Stimulated activated CD8-positive, alpha-beta memory T cell treated with anti-CD3 and anti-CD28 coated beads, Interleukin-15, amount 100 ng/mL, for 24 hours (primary cell): Measurements from ENCODE around the gene EIF5B.
"Not testable (repeated sequence)": the region's sequence is repeated elsewhere in the genome, so short reads cannot be mapped to it uniquely, and the experiment has no call there.

ENCODE experiments used
- DNase-seq: peaks from one replicate; pipeline ENCODE4 v3.0.0-alpha.2; 2020; ENCODE audit warnings: low read depth

Gene EIF5B

GRCh38 chr2:99337113-99338028 lies at the start of gene EIF5B:
Gene EIF5B, plus strand, starts transcription at chr2:99337389. Its CDS starts 166 bp downstream, at chr2:99337555.
- peak; percentile 84 for DNase-seq

DNA sequence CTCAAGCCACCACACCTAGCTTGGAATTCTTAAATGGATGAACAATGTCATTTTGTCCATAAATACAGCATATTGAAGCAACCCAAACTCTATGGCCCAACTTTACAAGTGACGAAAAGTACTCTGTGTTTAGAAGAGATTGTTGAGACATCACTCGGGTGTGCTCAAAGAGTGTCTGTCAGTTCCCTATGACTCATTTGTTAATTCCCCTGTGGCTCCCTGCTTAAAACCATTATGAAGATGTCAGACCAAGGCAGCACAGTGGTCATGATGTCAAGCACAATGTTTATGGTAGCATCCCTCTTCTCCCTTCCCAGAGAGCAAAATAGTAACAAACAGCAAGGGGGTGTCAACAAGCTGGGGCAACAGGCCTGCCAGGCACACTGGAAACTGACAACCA lies 39.2 kb upstream of the EIF5B start:
- no peak for DNase-seq

DNA sequence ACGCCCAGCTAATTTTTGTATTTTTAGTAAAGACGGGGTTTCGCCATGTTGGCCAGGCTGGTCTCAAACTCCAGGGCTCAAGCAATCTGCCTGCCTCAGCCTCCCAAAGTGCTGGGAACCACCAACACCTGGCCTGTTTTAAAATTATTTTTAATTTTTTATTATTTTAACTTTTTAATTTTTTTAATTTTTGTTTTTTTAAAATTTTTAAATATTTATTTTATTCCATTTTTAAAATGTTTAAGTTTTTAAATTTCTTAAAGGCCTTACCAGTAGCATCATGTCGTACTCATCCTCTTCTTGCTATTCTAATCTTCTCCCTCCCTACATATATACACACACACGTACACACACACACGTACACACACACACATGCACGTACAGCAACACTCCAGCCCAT lies 37.6 kb upstream of the EIF5B start:
- no peak for DNase-seq

DNA sequence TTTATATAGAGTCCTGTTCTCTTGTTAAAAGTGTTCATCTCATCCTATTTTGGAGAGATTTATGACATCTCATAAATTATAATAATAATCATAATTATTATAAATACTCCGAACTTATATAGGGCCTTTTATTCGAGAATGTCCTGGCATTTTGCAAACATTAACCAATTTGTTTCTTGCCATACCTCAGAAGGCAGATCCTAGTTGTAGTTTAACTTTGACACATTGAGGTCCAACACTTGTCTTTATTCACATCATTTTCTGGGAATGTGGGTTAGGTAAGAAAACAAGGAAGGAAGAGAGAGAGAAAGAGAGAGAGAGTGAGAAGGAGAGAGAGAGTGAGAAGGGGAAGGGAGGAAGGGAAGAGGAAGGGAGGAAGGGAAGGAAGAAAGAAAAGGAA lies 36.1 kb upstream of the EIF5B start, which contains the start of gene LYG1:
TSS of gene LYG1 (minus strand) at position 101 of the 400 bp plus-strand sequence. CDS start 5,527 bp downstream, outside the sequence.
- not testable (repeated sequence) for DNase-seq

- DNase-seq: no peak
These were observed 19.9 kb upstream of the EIF5B start for GRCh38 chr2:99317161-99317872.

DNA sequence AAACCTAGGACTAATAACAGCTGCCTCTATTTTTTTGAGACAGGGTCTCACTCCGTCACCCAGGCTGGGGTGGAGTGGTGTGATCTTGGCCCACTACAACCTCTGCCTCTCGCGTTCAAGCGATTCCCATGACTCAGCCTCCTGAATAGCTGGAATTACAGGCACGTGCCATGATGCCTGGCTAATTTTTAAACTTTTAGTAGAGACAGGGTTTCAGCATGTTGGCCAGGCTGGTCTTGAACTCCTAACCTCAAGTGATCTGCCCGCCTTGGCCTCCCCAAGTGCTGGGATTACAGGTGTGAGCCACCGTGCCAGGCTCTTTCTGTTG lies 19.4 kb upstream of the EIF5B start:
- DNase-seq: not testable (repeated sequence)

DNA sequence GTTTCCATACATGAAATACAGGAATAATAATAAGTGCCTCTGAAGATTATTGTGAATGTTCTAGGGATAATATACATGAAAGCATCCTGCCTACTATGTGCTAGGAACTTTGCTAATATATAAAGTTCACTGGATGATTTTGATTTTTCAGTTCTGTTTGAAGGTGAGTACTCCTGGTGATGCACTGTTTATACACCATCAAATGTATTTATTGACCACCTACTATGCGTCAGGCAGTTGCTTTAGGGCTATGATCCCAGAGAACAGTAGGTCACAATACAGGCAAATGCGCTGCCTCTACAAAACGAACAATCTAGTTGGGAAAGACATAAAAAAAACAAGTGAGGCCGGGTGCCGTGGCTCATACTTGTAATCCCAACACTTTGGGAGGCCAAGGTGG lies 11.8 kb upstream of the EIF5B start:
- DNase-seq: no peak

- DNase-seq: peak; percentile 90
These were observed 1.0 kb upstream of the EIF5B start, which contains the start of gene TXNDC9 for GRCh38 chr2:99335911-99336803. Gene TXNDC9, minus strand, starts transcription at chr2:99336333. Its CDS starts 3,123 bp downstream, at chr2:99333210.

- no peak for DNase-seq
These were observed 431 bp upstream of the EIF5B start for GRCh38 chr2:99336804-99337112.

DNA sequence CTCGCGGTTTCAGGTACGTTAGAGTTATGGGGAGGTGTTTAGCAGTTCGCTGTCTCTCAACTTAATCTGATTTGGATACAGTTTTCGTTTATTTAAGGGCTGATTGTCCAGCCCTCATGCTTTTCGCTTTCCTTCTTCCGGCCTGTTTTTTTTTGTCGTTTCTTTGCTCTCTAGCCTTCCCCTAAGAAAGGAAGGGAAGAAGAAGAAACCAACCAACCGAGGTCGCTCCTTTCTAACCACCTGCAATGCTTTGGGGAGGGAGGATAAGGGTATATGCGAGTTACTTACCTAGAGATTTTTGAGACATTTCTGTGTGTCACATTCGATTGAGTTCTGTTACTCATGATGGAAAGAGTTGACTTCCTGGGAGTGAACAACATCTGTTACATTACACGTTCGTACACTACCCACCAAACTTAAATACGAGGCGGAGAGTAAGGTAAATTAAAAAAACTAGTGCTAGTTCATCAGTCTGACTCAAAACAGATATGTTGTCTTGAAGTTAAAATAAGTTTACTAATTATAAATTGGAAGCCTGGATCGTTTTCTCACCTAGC lies 918 bp downstream of the EIF5B start:
- DNase-seq: no peak

DNA sequence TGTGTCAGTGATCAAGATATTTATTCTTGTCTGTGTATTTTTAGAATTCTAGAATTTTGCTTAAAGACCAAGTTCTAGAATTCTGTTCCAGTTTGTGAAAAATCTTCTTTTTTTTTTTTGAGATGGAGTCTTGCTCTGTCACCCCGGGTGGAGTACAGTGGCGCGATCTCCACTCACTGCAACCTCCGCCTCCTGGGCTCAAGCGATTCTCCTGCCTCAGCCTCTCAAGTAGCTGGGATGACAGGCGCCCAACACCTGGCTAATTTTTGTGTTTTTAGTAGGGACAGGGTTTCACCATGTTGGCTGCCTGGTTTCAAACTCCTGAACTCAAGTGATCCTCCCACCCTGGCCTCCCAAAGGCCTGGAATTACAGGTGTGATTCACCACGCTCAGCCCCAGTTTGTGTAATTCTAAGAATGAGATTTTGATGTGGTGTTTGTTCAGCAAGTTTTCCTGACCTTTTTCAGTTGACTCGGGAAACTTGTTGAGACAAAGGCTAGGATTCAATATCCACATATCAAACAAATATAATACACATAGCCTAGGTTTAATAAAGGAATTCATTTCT lies 3.6 kb downstream of the EIF5B start:
- DNase-seq: no peak

- no peak for DNase-seq
These were observed 5.3 kb downstream of the EIF5B start for GRCh38 chr2:99342536-99342935.

GRCh38 chr2:99345446-99345845 lies 8.3 kb downstream of the EIF5B start:
- not testable (repeated sequence) for DNase-seq

DNA sequence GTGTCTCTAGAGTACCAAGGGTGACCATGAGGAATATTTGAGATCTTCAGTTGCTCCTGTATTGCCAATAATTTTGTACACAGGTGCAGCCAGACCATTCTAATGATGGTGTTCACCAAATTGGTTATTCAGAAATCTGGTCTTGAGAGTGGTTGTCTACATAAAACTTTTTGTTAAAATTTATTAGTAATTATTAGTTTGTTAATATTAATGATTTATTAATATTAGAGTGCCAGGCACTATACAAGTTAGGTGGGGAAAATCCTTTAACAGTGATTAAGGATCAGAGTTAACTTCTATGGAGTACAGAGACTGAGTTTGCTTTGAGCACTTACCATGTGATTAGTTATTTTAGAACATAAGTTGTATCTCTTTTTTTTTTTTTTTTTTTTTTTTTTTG lies 9.0 kb downstream of the EIF5B start:
- DNase-seq: no peak

GRCh38 chr2:99348173-99348572 lies 11.0 kb downstream of the EIF5B start:
- no peak for DNase-seq

DNA sequence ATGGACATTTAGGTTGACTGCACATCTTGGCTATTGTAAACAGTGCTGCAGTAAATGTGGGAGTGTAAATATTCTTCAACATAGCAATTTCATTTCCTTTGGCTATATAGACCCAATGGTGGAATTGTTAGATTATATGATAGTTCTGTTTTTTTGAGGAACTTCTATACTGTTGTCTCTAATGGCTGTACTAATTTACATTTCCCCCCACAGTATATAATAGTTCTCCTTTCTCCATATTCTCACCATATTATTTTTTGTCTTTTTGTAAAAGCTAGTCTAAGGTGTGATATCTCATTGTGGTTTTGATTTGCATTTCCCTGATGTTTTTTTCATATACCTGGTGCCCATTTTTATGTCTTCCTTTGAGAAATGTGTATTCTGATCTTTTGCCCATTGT lies 13.0 kb downstream of the EIF5B start:
- DNase-seq: no peak

DNA sequence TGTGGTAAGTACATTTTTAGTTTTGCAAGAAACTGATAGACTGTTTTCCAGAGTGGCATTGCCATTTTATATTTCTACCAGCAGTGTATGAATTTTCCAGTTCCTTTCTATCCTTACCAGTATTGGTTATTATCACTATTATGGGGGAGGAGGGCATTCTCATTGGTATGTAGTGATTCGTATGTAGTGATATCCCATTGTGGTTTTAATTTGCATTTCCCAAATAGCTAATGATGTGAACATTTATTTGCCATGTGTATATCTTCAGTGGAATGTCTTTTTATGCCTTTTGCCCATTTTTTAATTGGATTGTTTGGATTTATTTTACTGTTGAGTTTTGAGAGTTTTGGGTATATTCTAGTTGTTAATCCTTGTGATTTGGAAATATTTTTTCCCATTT lies 16.9 kb downstream of the EIF5B start:
- no peak for DNase-seq

GRCh38 chr2:99354825-99355224 lies 17.6 kb downstream of the EIF5B start:
- not testable (repeated sequence) for DNase-seq

DNA sequence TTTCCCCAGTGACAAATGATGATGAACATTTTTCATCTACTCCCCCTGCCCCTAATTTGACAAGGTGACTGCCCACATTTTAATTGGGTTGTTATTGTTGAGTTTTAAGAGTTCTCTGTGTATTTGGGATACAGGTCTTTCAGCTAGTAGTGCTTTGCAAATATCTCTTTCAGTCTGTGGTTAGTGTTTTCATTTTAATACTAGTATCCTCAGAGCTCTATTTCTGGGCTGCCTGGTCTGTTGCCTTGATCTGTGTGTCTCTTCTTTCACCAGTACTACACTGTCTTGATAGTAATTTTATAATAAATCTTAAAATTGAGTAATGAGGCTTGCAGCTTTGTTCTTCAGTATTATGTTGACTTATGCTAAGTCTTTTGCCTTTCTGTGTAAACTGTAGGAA lies 19.7 kb downstream of the EIF5B start:
- no peak for DNase-seq

- no peak for DNase-seq
These were observed 28.5 kb downstream of the EIF5B start for GRCh38 chr2:99365661-99366060.

GRCh38 chr2:99368854-99369253 lies 31.7 kb downstream of the EIF5B start:
- DNase-seq: not testable (repeated sequence)

- DNase-seq: no peak
These were observed 36.0 kb downstream of the EIF5B start for GRCh38 chr2:99373144-99373543.
